Cortex of kidney (tissue), 1 donor: ENCODE results near the gene PPP1R1A.

Experiments used
- DNase-seq: peaks from one replicate; lab custom pipeline; 2025; lab: John Stamatoyannopoulos, UW

The PPP1R1A gene

DNA sequence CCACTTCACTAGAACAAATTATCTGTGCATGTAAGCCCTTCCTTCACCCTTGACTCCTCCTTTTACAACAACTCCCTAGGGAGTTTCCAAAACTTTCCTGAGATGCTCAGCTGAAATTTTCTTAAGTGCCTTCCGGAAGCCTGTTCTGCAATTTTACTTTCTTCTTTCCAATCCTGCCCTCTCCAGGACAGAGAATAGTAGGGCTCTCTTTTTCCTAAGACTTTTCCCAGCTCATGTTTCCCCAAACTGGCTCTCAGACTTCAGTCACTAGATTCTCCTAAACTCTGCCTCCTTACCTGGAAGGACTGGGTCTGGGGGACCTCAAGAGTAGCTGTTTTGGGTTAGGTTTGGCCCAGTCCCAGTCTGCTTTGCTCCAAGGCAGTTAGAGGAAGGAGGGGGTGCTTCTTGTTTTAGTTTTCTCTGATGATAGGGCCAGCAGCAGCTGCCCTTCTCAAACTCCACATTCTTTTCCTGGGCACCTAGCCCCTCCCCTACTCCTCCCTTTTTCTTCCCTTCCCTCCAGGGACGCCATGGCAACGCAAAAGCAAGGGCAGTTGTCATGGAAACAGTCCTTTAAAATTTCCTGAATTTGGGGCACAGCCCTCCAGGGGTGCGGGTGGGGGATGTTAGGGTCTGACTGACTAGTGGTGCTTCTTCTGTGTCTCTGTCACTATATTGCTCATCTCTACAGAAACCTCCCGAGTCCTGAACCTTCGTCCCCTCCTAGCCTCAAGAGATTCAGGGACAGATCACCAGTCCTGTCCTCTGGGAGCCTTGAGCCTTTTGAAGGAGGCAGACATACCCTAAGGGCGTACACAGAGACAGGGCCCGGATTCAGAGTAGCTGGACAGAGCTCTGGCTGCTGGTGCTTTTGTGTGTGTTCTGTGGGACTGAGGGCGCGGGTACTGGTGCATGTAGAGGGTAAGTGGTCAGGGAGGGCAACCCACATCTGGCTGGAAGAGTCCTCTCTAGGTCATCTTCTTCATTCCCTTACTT, 17.0 kb downstream of the PPP1R1A start:
- DNase-seq = no peak

DNA sequence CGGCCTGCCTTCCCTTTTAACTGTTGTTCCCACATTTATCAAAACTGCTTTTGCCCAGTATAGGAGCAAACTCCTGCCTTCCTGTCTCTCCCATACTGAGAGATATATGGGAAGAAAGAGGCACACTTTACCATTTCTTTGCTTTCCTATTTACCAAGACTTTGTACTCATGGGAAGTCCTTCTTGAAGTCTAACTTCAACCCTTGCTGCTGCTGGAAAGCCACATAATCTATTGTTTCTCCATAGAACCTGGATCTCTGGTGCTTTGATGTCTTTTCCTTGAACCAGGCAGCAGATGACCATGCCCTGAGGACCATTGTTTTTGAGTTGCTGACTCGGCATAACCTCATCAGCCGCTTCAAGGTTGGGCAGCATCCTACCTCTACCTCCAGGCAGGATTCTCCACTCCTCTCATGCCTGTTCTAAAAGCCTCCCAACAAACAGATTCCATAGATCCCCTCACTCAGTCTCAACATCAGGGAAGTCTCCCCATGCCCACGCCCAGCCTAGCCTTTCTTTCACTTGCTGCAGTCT, 18.4 kb downstream of the PPP1R1A start:
- DNase-seq = no peak

DNA sequence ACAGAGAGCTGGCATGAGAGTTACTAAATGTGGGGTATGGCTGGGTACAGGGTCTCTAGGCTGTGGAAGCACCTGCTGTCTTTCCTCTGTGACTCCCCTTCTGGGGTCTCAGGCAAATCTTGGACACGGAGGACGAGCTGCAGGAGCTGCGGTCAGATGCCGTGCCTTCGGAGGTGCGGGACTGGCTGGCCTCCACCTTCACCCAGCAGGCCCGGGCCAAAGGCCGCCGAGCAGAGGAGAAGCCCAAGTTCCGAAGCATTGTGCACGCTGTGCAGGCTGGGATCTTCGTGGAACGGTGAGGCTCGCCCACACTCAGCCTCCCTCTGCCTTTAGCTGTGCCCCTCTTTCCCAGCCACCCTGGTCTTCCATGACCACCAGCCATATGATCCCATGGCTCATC, 19.4 kb downstream of the PPP1R1A start:
- DNase-seq = no peak

DNA sequence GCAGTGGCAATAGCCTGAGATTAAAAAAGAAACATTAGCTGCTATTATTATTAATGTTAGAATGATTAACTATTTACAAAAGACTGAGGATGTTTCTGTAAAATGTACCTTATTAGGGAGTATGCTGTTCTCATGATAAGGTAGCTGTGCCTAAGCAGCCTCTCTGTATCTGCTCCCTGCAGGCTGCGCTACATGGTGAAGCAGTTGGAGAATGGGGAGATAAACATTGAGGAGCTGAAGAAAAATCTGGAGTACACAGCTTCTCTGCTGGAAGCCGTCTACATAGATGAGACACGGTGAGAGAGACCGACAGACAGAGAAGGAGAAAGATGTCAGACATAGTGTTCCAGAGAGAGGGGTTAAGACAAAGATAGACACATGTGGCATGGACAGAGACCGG, 21.7 kb downstream of the PPP1R1A start:
- DNase-seq = no peak

DNA sequence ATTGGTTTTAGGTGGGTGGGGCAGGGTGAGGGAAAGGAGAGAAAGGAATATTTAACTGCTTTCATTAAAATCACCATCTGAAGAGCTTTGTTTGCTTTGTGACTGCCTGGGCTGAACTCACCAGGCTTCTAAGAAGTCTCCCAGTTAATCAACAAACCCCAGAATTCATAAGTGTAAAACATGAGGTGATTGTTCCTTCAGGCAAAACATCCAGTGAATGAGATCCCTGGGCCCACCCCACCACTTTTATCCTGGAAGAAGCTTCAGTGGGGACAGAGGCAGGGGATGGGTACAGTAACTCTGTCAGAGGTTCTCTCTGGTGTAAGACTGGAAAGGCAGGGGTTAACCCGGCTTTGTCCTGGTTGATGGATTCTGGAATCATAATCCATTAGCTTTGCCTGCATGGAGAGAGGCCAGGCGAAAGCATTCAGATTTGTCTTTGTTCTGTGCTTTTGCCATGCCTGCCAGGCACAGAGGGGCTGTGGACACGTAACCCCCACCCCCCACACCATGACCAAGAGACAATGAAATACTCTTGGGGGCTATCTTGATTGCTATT, 22.4 kb downstream of the PPP1R1A start:
- DNase-seq = no peak

DNA sequence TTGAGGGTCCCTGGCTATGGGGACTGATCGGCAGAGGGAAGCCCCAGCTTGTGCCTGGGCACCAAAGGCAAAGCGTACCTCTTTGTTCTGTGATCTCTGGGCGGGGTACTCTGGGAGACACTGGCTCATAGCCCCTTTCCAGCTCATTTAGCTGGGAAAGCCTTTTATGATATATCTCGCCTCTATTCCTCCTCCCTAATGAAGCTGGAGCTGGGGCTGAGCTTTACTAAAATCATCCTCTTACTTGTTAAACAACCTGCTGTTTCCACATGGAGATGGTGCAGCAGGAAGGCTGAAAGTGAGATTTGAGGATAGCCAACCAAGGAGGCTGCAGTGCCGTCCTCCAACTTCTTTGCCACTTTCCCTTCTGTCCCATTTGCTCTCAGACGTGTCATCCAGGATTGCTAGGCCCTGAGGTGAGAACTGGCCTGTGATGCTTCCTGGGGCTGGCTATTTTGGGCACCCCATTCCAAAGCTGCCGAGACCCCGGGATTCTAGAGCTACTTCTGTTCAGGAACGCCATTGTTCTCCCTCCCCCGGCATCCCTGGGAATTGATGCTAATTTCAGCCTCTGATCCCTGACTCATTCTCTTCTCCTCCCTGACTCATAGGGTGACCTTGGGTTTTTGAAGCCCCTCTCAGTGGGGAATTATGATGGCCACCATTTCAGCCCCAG, 23.0 kb downstream of the PPP1R1A start:
- DNase-seq = no peak

DNA sequence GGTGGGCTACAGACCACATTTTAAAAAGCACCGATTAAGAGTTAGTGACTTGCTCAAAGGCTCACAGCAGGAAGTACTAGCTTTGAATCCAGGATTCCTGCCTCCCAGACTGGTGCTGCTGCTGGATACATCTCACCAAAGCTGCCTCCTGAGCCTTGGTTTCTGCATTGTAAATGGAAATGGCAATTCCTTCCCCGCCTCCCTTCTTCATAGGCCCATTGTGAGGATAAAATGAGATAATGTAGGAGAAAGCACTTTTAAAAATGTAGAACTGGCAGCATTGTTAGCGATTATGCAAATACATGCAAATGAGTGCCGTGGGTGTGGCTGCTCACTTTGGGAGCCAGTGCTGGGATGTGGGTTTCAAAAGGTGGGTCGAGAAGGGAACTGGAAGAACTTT, 23.7 kb downstream of the PPP1R1A start:
- DNase-seq = no peak

DNA sequence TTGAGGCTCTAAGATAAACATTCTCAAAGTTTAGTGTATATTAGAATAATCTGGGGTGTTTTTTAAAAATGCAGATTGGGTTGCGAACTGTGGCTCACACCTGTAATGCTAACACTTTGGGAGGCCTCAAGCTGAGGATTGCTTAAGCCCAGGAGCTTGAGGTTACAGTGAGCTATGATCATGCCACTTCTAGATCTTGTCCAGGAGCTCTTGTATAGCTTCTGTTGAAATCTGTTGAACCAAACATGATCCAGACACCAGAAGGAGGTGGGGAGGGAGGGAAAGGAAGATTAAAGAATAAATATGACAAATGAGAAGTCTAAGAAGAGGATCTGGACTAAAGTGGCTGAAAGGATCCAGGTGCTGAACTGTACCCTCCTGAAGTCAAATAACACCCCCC, 24.7 kb downstream of the PPP1R1A start:
- DNase-seq = no peak

DNA sequence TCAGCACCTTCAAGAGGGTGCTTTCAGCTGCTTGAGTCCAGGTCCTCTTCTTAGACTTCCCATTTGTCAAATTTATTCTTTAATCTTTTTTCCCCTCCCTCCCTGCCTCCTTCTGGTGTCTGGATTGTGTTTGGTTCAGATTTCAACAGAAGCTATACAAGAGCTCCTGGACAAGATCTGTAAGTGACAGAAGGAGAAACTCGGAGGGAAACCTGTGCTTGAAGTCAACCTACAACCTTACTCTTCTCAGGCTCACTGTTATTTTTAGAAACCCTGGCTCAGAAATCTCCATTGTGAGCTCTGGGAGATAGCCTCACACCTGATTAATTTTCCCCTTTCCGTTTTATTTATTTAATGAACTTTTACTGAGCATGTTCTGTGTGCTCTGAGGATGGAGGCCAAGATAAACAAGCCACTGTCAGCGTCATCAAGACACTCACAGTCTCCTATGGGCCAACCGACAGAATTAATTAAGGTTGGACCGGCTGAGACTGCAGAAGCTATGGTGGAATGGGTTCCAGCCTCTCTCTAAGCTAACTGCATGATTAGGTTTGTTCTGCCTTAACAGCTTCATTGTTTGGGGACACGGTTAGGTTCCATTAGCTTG, 25.6 kb downstream of the PPP1R1A start:
- no peak for DNase-seq

DNA sequence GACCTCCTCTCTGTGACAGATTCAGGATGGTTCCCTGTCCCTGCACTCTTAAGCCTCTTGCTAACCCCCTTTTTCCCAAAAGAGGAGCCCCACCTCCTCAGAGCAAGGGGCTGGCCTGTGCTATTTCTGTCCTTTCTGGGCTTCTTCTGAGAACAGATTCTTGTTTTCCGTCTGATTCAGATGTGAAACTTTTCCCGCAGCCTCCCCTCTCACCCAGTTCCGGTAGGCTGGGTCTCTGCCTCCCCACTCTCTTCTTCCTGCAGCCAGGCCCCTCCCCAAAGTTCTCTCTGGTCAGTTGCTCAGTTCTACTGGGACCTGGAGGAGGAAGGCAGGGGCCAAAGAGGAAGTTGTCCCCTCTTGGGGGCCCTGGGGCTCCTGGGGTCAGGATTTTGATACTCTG, 27.3 kb downstream of the PPP1R1A start:
- no peak for DNase-seq

DNA sequence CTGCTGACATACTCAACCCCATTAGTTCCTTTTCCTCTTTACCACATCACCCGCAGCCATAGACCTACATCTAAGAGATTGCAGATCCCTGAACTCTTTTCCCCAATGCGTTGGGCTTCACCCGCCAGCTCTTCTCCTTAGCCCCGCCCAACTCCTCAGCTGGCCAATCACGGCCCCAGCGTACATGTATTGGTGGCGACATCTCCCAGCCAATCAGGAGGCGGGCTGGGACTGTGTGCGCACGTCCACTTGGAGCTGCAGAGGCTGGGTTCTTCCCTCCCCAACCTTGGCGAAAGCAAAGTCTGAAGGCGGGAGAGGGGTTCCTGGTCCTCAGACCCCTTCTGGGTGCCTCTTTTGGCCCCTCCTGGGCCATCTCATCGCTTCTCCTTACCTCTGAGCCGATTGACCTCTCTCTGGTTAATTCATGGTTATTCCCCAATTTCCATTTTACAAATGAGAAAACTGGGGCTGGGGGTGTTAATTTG, 28.0 kb downstream of the PPP1R1A start:
- no peak for DNase-seq

DNA sequence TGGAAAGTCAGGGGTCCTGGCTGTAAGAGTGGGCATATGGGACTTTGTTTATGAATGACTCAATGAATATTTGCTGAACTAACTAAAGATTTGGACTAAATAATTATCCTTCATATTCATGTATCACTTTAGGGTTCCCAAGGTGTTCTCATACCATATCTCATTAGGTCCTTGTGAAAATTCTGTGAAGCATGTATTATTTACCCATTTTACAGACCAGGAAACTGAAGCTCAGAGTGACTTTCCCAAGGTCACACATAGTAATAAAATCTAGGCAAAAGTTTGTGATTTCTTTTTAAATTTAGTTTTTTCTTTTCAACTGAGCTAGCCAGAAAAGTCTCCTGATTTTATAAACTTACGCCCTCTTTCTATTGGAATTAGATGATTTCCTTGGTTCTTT, 29.7 kb downstream of the PPP1R1A start:
- no peak for DNase-seq

DNA sequence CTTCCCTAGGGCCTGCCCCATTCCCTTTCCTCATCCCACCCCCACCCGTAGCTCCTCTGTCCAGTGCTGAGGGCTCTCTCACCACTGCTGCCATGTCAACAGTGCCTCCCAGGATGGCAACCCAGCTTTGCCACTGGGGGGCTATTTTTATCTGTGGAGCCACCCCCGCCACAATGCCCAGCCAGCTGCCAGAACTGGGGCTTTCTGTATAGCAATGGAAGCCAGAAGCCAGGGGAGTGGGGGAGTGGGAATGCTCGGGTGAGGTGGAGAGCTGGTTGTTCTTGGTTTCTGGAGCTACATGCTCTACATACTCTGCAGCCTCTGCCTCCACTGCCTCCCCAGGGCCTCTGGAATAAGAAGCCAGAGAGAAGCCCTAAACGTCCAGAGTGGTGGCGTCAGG, 30.1 kb downstream of the PPP1R1A start:
- no peak for DNase-seq

DNA sequence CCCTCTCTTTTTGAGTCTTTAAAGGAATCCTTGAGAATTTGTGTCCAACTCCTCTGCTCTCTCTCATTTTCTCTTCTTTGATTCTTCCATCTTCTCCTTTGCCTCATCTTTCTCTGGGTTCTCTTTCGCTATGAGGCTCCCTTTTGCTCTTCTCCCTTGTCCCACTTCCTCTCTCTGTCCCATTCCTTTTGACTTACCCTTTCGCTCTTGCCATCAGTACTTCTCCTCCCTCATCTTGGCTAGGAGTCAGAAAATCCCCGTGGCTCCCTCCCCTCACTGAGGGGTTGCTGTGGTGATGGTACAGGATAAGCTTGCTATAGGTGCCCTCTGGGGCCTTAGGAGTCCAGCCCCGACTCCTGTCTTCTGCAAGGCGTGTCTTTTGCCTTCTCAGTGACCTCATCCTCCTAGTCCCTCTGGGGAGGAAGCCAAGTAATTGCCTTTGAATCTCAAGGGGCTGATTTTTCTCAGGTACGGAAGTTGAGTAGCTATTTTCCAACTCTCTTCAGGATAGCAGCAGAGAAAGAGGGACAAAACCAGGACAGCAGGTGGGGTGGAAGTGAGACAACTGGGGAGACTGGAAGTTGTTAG, 32.7 kb downstream of the PPP1R1A start:
- DNase-seq = no peak

DNA sequence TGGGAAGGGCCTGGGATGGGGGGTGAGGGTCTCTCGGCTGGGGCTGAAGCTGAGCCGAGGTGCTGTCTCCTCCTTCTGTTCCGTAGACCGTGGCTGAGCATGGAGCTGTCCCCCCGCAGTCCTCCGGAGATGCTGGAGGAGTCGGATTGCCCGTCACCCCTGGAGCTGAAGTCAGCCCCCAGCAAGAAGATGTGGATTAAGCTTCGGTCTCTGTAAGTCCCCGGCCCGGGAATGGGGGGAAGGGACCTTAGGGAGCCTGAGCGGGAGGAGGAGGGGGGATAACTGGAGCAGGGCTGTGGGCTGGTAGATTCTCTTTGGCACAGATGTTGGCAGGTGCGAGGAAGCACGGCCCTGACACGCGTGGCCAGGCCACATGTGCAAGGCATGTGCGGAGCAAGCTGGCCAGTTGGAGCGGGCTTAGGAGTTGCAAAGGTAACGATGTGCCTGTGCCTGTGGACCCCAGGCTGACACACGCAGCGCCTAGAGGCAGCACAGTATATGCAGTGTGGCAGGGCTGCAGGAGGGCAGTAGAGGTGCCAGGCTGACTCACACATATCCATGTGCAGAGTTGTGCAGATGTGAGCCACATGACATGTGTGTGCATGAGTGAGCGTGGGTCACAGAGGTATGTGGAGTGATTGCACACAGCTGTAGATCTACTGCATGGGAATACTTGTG, 38.5 kb downstream of the PPP1R1A start:
- DNase-seq = no peak

DNA sequence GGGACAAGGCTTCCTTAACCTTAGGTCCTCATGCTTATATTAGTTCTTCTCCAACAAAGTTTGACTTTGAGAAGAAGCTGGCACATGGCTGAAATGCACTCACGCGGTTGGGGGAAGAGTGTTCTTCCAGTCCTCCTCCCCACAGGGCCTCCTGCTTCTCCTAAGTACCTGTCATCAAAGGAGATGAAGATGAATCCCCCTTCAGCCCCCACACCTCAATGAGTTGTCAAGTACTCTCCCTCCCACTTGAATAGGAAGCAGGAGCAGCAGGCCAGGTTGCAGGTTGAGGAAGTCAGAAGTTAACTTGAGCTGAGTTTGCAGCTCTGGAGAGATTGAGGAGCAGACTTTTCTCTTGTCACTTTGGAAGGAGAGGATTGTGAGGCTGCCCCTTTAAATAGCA, 41.9 kb downstream of the PPP1R1A start:
- no peak for DNase-seq

DNA sequence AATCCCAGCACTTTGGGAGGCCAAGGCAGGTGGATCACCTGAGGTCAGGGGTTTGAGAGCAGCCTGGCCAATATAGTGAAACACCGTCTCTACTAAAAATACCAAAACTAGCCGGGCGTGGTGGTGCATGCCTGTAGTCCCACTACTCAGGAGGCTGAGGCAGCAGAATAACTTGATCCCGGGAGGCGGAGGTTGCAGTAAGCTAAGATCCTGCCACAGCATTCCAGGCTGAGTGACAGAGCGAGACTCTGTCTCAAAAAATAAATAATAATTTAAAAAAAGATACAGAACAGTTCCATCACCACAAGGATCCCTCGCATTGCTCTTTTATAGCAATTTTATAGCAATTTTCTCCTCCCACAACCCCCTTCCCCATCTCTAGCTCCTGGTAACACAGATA, 43.7 kb downstream of the PPP1R1A start:
- no peak for DNase-seq

DNA sequence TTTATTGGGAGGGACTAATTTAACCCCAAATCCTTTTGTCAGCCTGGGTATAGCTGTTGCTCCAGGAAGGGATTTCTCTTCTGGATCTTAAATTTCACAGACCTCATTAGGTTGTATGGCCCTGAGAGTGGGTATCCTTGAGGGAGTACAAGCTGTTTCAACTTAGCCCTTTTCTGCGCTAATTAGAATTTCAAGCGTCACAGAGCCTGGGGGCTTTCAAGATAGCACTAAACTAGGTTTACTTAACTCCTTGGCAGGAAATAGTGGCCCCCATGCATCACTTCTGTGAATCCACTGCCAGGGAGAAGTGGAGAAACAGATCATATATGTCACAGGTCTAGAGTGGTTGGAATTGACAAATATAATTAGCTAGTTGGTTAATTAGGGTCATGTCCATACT, 44.9 kb downstream of the PPP1R1A start:
- no peak for DNase-seq

DNA sequence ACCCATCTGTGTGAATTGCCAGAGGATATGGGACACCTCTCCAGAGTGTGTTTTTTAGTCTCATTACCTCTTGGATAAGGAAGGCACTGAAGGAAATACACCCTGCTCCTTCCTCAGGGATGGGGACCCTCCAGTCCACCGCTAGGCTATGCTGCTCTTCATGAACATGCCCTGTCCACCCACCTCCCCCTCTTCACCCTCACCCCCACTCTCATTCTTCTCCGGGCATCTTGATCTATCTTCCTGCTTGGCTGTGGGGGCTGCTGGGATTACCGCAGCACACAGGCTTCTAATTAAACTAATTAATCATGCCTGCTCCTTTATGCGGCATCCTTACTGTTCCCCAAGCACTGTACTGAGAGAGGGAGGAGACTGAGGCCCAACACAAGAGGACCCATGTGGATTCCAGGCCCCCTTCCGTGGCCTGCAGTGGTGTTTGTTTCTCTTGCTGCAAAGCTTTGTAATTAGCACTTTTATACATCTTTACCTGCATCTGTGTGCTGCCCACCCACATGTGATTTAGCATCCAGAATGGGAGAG, 46.6 kb downstream of the PPP1R1A start:
- DNase-seq = no peak

DNA sequence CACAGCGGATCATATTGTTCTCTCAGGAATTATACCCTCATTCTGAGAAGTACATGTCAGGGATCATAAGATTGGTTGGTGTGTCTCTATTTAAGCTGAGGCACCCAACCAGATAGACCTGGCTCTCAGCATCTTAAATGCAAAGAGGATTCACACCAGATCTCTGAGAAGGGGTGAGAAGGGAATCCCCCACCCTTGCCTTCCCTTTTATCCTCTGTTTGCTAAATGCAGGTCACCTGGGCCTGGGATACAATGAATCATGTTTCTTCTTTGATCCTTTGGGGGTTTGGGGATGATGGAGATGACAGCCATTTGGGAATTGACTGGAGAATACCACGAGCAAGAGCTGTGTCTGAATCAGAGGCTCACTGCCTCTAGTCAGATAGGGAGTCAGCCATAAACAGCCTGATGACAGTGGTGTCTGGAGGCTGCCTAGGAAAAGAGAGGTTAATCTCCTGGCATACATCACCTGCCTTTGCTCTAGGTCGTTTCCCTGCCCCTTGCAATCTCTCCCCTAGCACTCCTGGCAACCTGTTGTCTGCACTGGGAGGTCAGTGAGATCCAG, 50.2 kb downstream of the PPP1R1A start:
- no peak for DNase-seq

DNA sequence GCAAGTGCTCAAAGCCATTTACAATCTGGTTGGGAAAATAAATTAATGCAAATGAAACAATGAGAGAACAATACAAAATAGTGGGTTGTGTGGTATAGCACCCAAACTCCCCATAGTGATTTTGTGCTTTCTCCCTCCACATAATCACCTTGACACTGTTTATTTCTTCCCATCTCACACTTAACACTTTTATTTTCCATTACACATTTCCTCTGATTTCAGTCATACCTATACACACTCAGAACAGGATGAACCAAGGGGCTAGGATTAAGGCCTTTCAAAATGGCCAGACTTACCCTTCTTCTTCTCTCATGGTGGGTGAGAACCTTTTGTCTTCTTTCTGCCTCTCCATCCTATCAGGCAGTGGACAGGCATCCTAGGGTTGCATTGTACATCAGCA, 53.0 kb downstream of the PPP1R1A start:
- DNase-seq = no peak
